Measurements from ENCODE around the gene FER1L5. TPM values are rescaled to one million over a fixed set of nuclear protein-coding genes. Genes with fewer than 3 reads are reported as not detected.

Gene FER1L5
- total RNA-seq, result not detected

DNA sequence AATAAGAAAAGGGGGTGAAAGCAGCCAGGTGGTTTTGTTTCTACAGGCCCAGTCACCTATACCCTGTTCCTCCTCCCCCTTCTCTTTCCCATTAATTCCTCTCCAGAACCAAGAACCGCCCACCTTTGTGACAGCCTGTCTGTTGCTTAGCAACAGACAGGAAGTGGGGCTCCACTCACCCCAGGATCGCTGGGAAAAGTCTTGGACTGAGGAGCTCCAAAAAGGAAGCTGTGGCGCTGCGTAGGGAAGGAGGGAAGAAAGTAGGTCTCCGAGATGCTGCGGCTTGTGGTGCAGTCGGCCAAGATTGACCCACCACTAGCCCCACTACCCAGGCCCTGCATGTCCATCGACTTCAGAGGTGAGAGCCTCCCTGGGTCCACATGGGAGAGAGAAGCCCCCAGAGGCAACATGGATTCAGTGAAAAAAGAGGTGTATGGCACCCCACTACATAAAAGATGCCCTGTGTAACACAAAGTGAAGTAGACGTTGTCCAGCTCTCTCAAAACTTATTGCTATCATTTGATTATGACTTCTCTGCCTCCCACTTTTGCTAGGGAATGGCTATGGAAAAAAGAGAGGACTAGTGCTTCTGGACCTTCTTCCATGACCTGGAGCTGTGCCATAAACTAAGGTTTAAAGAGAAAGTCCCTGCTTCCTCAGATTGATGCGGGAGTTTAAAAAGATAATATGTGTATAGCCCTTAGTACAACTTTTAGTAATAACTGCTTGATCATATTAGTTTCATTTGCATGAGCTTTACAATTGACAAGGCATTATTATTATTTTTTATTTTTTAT lies at the start of gene FER1L5:
FER1L5 (plus strand) TSS at position 201 of the 797 bp plus-strand sequence; CDS start at position 274, 73 bp downstream.
- no peak for TF ChIP-seq CTCF (IDR thresholded peaks at IDR 0.05; ENCODE audit: low read depth)

DNA sequence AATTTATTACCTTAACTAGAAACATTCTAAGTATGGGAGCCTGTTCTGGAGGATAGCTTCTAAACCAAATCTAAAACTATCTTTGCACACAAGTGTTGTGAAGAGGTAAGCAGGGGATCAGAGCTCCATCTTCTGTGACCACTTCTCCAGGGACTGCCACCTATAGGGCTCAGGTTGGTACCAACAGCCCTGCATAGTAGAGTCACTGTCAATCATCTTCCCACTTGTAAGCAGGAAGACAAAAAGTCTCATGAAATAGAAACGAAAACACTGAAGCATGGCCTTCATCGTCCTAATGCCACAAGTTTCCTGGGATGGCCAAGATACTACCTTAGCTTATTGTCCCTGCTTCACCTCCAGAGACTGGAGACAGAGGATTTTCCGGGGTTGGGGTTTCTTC lies 48.3 kb upstream of the FER1L5 start:
- no peak for TF ChIP-seq CTCF (IDR thresholded peaks at IDR 0.05; ENCODE audit: low read depth)

GRCh38 chr2:96594691-96595152 lies 47.8 kb upstream of the FER1L5 start:
- TF ChIP-seq CTCF (IDR thresholded peaks at IDR 0.05; ENCODE audit: low read depth), result no peak

DNA sequence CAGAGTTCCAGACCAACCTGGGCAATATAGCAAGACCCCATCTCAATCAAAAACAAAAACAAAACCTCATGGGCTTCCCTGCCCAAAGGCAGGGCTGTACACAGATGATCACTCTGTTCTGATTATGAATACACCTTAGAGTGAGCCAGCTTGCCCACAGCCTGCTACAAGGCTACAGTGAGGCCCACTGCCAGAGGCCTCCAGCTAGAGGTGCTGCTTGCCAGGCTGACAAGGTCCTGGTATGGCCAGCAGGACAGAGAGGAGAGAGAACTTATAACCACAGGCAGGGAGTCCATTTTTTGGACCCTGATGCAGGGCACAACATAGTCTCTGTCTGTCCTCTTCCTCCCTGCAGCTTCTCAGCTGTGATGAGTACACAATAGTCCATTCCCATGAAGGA lies 46.0 kb upstream of the FER1L5 start:
- TF ChIP-seq CTCF (IDR thresholded peaks at IDR 0.05; ENCODE audit: low read depth), result no peak

- TF ChIP-seq CTCF (IDR thresholded peaks at IDR 0.05; ENCODE audit: low read depth), result no peak
Observed at GRCh38 chr2:96599941-96600340, 42.6 kb upstream of the FER1L5 start.

DNA sequence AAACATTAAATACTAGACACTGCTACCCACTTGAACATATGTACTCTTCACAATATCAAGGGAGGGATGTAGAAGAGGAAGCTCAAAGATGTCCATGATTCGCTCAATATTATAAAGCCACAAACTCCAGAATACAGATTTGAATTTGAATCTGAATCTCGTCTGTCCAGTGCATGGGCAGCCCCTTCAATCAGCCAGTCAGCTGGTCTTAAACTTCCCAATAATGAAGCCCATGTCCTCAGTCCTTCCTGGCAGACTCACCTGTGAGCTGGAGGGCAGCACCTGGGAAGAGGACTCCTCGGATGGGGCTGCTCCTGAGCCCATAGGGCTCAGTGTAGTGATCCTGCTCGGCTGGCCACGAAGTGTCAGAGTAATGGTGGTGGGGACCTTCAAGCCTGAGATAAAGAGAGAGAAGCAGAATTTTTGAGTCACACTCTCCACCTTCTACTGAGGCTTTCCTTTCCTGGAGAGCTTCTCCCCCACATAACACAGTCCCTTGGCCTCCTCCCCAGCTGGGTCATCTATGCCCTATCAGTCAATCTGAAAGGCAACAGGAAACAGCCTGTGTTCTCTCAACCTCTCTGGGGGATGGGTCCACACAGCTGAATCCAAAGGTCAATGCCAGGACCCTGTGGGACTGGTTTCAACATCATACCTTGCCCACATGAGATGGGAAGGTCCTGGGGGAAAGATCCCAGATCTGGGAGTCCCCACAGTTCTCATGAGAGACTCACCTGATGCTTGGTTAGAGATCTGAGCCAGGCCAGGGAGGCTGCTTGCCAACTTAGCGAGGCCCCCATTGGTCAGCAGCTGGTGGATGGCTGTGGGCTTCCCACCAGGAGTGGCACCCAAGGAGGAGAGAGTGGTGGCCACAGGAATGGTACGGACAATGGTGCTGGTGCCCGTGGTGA lies 40.9 kb upstream of the FER1L5 start:
- no peak for TF ChIP-seq CTCF (IDR thresholded peaks at IDR 0.05; ENCODE audit: low read depth)

GRCh38 chr2:96602330-96602823 lies 40.2 kb upstream of the FER1L5 start:
- no peak for TF ChIP-seq CTCF (IDR thresholded peaks at IDR 0.05; ENCODE audit: low read depth)
